A549 (cell line): ENCODE measurements around the gene ALKBH7.

Experiments
- BCL3 ChIP-seq: fragments of >200 bp; sonication (Bioruptor Twin); formaldehyde crosslinking; IDR thresholded peaks from 3 replicates; pipeline ENCODE4 v1.6.1; 2016
- CBX8 ChIP-seq: fragments of 200-600 bp; sonication (generic); IDR thresholded peaks from 2 replicates; pipeline ENCODE4 v1.6.1; 2016
- CTCF ChIP-seq: fragments of >200 bp; sonication (Bioruptor Twin); formaldehyde crosslinking; IDR thresholded peaks from 3 replicates; pipeline ENCODE4 v1.5.1; 2016
- NPAS2 ChIP-seq: fragments of 250-450 bp; sonication (Bioruptor Pico); IDR thresholded peaks from 2 replicates; pipeline ENCODE4 v1.8.0; 2022; ENCODE audit warnings: mild to moderate bottlenecking, moderate library complexity, borderline replicate concordance
- POLR2A ChIP-seq: IDR thresholded peaks from 2 replicates; pipeline ENCODE4 v1.6.1; 2012; ENCODE audit warnings: mild to moderate bottlenecking, low read length
- SMC3 ChIP-seq: fragments of >200 bp; sonication (Bioruptor Twin); formaldehyde crosslinking; IDR thresholded peaks from 3 replicates; pipeline ENCODE4 v1.6.1; 2018; ENCODE audit warnings: inconsistent platforms

GRCh38 chr19:6324757-6325156 lies 47.8 kb upstream of the ALKBH7 start:
- TF ChIP-seq CTCF (no peak), POLR2A (no peak), BCL3 (no peak), NPAS2 (no peak), CBX8 (no peak), SMC3 (no peak)
